HG03175 (cell line): ENCODE results near the gene INHBC.
"Not testable (repeated sequence)": the region's sequence is repeated elsewhere in the genome, so short reads cannot be mapped to it uniquely, and the experiment has no call there.

Experiments
- ATAC-seq: cut with Tn5 transposase; IDR thresholded peaks from one replicate; pipeline ENCODE4 v1.9.1; 2021; ENCODE audit warnings: mild to moderate bottlenecking, moderate library complexity; ENCODE audit not compliant: unreplicated experiment

The INHBC gene

GRCh38 chr12:57434517-57435223 lies at the start of gene INHBC:
TSS of gene INHBC (plus strand) at chr12:57434784. CDS start at chr12:57434887, 103 bp downstream.
- ATAC-seq: no peak

DNA sequence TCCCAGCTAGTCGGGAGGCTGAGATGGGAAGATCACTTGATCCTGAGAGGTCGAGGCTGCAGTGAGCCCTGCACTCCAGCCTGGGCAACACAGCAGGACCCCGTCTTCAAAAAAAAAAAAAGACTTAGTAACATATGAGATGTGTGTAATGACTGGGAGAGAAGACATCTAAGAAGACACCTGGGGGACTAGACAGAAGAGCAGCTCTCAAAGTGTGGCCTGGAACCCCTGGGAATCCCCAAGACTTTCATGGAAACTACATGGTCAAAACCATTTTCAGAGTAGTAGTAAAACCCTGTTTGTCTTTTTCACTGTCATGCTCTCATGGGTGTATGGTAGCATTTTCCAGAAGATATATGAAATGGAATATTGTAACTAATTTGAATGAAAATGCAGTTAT lies 49.0 kb upstream of the INHBC start:
- no peak for ATAC-seq

- ATAC-seq: no peak
Measured at GRCh38 chr12:57386187-57386720, 48.3 kb upstream of the INHBC start.

- ATAC-seq: no peak
Measured at GRCh38 chr12:57388425-57388824, 46.2 kb upstream of the INHBC start.

- ATAC-seq: no peak
Measured at GRCh38 chr12:57389033-57389432, 45.6 kb upstream of the INHBC start.

DNA sequence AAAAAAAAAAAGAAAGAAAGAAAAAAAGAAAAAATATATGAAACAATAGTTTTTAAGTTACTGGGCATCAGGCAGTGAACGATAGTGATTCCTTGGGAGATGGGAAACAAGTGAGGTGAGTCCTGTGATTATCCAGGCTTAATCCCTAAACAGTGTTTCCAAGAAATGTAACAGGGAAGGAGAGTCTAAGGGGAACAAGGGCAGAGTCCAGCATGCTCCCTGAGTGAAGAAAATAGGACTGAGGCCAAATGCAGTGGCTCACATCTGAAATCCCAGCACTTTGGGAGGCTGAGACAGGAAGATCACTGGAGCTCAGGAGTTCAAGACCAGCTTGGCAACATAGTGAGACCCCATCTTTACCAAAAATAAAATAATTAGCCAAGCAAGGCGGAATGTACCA lies 44.4 kb upstream of the INHBC start:
- ATAC-seq: no peak

GRCh38 chr12:57395121-57395520 lies 39.5 kb upstream of the INHBC start:
- ATAC-seq: no peak

GRCh38 chr12:57397441-57397840 lies 37.1 kb upstream of the INHBC start:
- no peak for ATAC-seq

GRCh38 chr12:57399718-57400463 lies 34.7 kb upstream of the INHBC start:
- not testable (repeated sequence) for ATAC-seq

- ATAC-seq: no peak
Measured at GRCh38 chr12:57401165-57401564, 33.4 kb upstream of the INHBC start.

GRCh38 chr12:57402156-57402555 lies 32.4 kb upstream of the INHBC start:
- ATAC-seq: not testable (repeated sequence)

DNA sequence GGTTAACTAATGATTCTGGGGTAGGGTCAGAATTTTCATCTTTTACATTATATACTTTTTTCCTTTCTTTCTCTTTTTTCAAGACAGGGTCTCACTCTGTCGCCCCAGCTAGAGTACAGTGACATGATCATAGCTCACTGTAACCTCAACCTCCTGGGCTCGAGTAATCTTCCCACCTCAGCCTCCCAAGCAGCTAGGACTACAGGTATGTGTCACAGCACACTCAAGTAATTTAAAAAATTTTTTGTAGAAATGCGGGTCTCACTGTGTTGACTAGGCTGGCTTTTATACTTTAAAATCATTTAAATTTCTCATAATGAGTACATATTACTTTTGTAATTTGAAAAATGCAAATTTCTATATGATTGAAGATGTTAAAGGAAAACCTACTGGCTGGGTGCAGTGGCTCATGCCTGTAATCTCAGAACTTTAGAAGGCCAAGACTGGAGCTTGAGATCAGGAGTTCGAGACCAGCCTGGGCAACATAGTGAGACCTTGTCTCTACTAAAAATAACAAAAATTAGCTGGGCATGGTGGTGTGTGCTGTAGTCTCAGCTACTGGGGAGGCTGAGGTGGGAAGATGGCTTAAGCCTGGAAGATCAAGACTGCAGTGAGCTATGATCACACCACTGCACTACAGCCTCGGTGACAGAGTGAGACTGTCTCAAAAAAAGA lies 29.5 kb upstream of the INHBC start:
- ATAC-seq: no peak

DNA sequence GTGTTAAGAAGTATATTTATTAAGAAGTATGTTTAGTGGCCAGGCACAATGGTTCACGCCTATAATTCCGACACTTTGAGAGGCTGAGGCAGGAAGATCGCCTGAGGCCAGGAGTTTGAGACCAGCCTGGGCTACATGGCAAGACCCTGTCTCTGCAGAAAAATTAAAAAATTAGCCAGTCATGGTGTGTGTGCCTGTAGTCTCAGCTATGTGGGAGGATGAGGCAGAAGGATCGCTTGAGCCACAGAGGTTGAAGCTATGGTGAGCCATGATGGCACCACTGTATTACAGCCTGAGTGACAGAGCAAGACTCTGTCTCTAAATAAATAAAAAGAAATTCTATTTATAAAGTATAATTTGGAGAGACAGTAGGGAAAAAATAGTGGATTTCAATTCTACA lies 24.1 kb upstream of the INHBC start:
- ATAC-seq: no peak

DNA sequence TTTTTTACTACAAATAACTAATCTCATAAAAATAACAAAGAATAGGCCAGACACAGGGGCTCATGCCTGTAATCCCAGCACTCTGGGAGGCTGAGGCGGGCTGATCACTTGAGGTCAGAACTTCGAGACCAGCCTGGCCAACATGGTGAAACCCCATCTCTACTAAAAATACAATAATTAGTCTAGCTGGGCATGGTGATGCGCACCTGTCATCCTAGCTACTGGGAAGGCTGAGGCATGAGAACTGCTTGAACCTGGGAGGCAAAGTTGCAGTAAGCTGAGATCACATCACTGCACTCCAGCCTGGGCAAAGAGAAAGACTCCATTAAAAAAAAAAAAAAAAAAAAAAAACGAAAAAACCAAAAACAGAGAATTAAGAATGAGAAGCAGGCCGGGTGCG lies 20.4 kb upstream of the INHBC start:
- ATAC-seq: not testable (repeated sequence)

GRCh38 chr12:57415088-57415487 lies 19.5 kb upstream of the INHBC start:
- ATAC-seq: no peak

DNA sequence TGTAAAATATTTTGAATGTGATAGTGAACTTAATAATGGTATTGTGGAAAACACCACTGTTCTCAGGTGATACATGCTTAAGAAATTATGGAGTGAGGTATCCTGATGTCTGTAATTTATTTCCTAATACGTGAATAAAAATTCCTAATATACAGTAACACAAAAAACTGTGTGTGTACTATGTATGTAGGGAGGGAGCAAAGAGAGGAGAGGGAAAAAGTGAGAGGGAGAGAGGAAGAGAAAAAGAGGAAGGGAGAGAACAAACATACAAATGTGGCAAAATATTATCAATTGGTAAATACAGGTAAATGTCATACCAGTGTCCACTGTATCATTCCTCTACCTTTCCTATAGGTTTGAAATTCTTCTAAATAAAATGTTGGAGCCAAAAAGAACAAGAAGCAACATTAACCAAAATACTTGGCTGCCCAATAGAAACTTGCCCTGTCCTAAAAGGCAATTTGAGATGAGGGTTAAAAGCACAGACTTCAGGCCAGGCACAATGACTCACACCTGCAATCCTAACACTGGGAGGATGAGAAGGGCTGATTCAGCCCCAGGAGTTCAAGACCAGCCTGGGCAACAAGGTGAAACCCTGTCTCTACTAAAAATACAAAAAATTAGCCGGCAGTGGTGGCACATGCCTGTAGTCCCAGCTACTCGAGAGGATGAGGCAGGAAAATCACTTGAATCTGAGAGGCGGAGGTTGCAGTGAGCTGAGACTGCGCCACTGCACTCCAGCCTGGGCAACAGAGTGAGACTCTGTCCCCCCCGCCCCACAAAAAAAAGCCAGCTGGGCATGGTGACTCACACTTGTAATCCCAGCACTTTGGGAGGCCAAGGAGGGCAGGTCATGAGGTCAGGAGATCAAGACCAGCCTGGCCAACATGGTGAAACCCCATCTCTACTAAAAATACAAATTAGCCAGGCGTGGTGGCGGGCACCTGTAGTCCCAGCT lies 18.3 kb upstream of the INHBC start:
- no peak for ATAC-seq

DNA sequence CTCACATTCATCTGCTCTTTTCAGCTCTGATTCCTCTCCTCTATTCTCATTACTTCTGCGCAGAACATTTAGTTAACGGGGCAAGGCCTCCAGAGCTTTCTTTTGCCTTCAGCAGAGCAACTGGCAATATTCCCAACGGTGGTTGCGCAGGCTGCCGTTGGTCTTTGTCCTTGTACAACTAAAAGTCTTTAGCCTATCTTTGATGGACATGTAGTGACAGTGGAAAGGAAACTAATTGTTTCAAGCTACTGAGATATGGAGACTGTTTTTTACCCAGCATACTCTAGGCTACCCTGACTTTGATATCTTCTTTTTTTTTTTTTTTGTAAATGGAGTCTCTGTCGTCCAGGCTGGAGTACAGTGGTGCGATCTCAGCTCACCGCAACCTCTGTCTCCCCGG lies 16.3 kb upstream of the INHBC start:
- no peak for ATAC-seq

- ATAC-seq: no peak
Measured at GRCh38 chr12:57419495-57419894, 15.1 kb upstream of the INHBC start.

GRCh38 chr12:57420482-57420881 lies 14.1 kb upstream of the INHBC start:
- no peak for ATAC-seq

GRCh38 chr12:57426948-57427347 lies 7.6 kb upstream of the INHBC start:
- ATAC-seq: not testable (repeated sequence)
